HG03521 (cell line): ENCODE measurements around the gene BPGM.
A peak's percentile ranks its signal among the peaks of the same experiment; 100 is the strongest.
"Not testable (repeated sequence)": the region's sequence is repeated elsewhere in the genome, so short reads cannot be mapped to it uniquely, and the experiment has no call there.

Experiments used
- ATAC-seq: cut with Tn5 transposase; IDR thresholded peaks from one replicate; pipeline ENCODE4 v1.9.1; 2021; ENCODE audit warnings: mild to moderate bottlenecking, moderate library complexity; ENCODE audit not compliant: unreplicated experiment

The BPGM gene

GRCh38 chr7:134630893-134631292 lies 15.8 kb upstream of the BPGM start:
- ATAC-seq = no peak

- ATAC-seq = no peak
Observed at GRCh38 chr7:134632052-134632451, 14.6 kb upstream of the BPGM start.

GRCh38 chr7:134632937-134633540 lies 13.6 kb upstream of the BPGM start:
- peak; percentile 52 for ATAC-seq

- ATAC-seq = no peak
Observed at GRCh38 chr7:134636008-134636449, 10.6 kb upstream of the BPGM start.

GRCh38 chr7:134637441-134637840 lies 9.2 kb upstream of the BPGM start:
- no peak for ATAC-seq

GRCh38 chr7:134637934-134638719 lies 8.5 kb upstream of the BPGM start:
- ATAC-seq = no peak

- ATAC-seq = no peak
Observed at GRCh38 chr7:134639061-134639460, 7.6 kb upstream of the BPGM start.

GRCh38 chr7:134639683-134640279 lies 6.9 kb upstream of the BPGM start:
- ATAC-seq = no peak

GRCh38 chr7:134640842-134641715 lies 5.6 kb upstream of the BPGM start:
- no peak for ATAC-seq

- ATAC-seq = not testable (repeated sequence)
Observed at GRCh38 chr7:134641981-134642380, 4.7 kb upstream of the BPGM start.

- ATAC-seq = no peak
Observed at GRCh38 chr7:134643131-134643530, 3.5 kb upstream of the BPGM start.

- ATAC-seq = no peak
Observed at GRCh38 chr7:134645478-134645877, 1.2 kb upstream of the BPGM start.

- ATAC-seq = no peak
Observed at GRCh38 chr7:134645935-134646334, 718 bp upstream of the BPGM start.

- ATAC-seq = no peak
Observed at GRCh38 chr7:134648456-134648855, 1.8 kb downstream of the BPGM start.

GRCh38 chr7:134649226-134649775 lies 2.6 kb downstream of the BPGM start:
- no peak for ATAC-seq

- no peak for ATAC-seq
Observed at GRCh38 chr7:134651991-134652390, 5.3 kb downstream of the BPGM start.

- no peak for ATAC-seq
Observed at GRCh38 chr7:134654104-134654775, 7.6 kb downstream of the BPGM start.

GRCh38 chr7:134657526-134657925 lies 10.9 kb downstream of the BPGM start:
- no peak for ATAC-seq

- ATAC-seq = no peak
Observed at GRCh38 chr7:134660242-134660785, 13.7 kb downstream of the BPGM start.

GRCh38 chr7:134660961-134661376 lies 14.3 kb downstream of the BPGM start:
- no peak for ATAC-seq
